UCSD-AML1 (cell line): ENCODE measurements around the gene ADAMTSL4.
A peak's percentile ranks its signal among the peaks of the same experiment; 100 is the strongest.
"Not testable (repeated sequence)": the region's sequence is repeated elsewhere in the genome, so short reads cannot be mapped to it uniquely, and the experiment has no call there.

Experiments
- DNase-seq: peaks from one replicate; lab custom pipeline; 2025; ENCODE audit not compliant: unreplicated experiment; lab: John Stamatoyannopoulos, UW

The ADAMTSL4 gene

GRCh38 chr1:150566589-150567340 is 17.6 kb downstream of the ADAMTSL4 start:
- DNase-seq = no peak

GRCh38 chr1:150567341-150567716 is 18.1 kb downstream of the ADAMTSL4 start:
- peak; percentile 31 for DNase-seq

DNA sequence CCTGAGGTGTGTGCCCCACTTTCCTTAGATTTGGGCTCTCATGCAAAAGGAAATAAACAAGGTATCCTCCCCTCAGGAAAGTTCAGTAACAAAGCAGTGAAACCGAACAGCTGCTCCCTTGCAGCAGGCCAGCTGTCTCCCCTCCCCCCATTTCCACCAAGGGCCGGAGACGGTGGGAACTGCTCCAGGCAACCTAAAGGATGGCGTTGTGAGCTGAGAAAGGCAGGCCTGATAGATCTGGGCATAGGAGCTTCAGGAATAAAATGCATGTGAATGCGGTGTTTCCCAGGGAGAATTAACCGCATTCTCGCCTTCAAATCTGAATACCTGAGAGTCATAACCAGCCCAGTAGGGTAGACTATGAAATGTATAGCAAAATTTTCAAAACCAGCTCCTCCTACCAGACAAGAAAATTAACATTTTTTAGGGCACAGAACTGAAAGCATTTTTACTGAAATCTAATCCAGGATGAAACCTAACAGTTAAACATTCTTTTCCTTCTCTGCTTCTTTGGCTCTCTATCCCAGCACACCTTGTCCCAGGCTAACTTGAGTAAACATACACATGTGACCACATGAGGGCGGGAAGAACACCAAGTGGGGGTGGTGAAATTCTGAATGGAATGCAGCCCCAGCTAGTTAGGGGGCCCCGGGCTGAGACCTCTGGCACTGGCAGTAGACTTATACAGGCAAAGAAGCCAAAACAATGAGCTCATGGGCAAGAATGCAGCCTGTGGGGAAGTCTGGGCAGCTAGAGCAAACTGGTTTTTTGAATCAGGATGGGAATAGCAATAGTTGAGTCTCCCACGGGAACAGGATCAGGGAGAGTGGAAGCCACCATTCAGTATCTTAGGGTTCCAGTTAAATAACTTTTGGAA is 18.7 kb downstream of the ADAMTSL4 start:
- peak; percentile 40 for DNase-seq

DNA sequence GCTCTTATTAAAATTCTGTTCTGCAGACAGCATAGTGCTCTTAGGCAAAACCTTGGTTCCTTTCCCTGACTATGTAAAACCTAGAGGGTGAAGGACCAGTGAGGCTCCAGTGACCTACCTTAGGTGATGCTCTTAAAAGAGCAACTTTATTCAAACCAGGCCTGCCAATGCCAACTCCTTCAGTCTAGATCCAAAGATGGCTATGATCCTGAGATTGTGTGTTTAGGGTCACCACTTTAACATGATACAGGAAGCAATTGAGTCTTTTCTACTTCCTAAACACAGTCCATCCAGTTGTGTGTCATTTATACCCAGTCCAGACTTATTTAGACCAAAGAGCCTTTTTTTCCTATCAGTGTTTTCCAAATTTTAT is 19.4 kb downstream of the ADAMTSL4 start:
- DNase-seq = no peak

DNA sequence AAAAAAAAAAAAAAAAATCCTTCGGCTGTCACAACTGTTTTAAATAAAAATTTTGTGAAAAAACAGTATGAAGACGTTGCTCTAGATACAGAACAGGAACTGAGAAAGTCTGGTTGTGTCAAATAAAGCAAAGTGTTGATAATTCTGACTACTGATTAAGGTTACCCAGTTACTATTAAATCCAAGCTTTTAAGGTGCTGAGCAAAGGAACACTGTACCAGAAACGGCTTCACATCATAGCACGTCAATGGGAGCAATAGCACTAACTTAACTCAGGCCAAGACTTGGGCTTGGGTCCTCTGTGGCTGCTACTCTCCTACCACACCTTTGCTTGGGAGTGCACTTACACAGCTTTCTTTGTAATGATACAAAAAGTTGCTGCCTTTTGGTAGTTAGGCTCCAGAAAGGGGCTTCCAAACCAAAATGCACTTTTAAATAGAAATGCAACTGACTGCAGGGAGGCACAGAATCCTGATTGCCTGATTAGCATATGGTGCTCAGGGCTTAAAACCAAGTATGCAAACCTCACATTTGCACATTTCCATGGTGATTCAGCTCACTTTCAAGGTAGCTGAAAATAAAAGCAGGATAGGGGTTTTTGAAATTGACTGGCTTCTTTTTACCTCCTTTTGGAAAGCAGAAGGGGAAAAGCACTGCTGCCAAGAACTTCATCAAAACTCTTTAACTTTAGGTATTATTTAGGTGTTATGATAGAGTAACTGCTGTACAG is 23.9 kb downstream of the ADAMTSL4 start:
- DNase-seq = no peak

- not testable (repeated sequence) for DNase-seq
Observed at GRCh38 chr1:150573648-150574071, 24.5 kb downstream of the ADAMTSL4 start.

- no peak for DNase-seq
Observed at GRCh38 chr1:150574260-150575071, 25.3 kb downstream of the ADAMTSL4 start.

DNA sequence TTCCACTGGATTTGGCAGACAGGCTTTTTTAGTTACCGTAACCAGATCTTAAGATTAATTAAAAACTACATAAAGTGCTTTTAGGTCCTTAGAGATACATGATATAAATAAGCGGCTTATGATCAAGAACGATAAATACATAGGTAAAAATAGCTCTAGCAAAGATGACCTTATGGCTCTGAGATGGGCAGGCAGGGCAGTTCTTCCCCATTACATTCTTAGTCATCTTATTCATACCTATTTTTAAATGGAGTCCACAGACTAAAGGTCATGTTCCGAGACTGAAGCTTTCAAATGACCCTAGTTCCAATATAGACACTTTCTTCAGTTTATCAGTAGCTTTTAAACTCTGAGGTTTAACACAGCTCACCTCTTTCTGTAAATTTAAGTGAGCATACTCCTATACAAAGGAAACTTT is 25.9 kb downstream of the ADAMTSL4 start:
- DNase-seq = no peak

DNA sequence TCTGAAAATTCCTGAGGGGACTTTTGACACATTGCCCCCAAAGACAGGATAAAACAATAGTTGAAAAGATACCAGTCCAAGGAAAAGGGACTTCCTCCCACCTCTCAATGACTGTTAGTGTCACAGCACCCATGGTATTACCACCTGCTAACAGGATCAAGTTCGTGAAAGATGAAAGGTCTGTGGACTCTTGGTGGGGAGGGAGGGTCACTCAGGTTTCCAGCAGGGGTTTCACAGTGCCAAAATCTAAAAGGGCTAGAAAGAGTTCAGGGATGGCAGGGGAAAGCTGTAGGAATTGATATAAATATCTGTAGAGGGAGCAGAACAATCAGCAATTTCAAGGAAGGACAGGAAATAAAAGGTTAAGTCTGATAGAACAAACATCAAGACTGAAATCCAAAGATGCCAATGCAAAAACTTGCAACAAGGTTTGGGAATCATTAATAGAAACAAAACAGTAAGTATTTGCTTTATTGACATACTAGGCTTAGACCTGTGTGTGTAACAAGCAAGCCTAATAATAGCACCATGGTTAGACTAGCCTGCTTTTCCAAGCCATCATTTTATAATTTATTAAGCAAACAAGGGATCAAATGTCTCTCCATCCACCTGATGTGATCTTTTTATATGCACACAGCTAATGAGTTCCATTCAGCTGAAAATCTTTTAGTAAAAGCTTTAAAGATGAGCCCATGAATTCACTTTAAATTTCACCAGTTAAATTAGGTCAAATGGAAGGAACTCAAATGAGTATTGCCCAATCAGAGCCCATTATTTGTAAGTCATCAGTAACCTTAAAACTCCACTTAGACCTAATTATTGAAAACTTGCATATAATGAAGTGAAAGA is 26.5 kb downstream of the ADAMTSL4 start:
- DNase-seq = no peak

- no peak for DNase-seq
Observed at GRCh38 chr1:150576367-150576711, 27.1 kb downstream of the ADAMTSL4 start.

DNA sequence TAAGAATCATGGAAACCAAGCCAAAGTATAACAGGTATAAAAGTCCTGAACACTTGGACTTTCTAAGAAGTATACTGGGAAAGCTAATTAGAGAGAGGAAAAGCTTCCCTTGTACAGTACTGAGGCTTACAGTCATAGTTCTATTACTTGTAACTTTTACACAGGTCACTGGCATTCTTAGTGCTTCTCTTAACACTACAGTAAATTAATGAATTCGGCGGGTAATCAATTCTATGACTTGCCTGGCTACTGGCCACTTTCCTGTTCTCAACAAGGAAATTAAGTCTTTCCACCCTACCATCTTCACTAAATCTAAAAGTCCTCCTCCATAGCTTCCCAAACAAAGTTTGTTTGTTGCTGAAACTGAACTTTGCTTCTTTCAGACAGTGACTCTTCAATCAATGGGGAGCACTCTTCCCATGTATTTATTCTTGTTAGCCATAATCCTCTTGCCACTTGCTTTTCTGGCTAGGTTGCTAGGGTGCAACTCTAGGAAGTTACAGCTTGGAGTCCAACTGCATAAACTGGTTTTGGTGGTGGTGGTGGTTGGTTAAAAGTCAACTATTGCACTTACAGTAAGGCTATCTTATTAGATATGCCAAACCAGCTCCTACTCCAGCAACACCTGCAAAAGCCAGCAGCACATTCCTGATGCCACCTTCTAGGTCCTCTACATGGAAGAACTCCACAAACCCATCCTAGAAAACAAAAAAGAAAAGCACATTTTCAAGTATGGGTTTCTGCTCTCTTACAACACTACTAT is 27.8 kb downstream of the ADAMTSL4 start:
- no peak for DNase-seq

GRCh38 chr1:150577557-150578271 is 28.5 kb downstream of the ADAMTSL4 start:
- DNase-seq = no peak

- peak; percentile 47 for DNase-seq
Observed at GRCh38 chr1:150578272-150579109, 29.3 kb downstream of the ADAMTSL4 start.

GRCh38 chr1:150579110-150579944 is 30.1 kb downstream of the ADAMTSL4 start, which contains the start of gene MCL1:
MCL1 (minus strand) TSS chr1:150579610; CDS start chr1:150579530, 80 bp downstream.
- peak; percentile 94 for DNase-seq

DNA sequence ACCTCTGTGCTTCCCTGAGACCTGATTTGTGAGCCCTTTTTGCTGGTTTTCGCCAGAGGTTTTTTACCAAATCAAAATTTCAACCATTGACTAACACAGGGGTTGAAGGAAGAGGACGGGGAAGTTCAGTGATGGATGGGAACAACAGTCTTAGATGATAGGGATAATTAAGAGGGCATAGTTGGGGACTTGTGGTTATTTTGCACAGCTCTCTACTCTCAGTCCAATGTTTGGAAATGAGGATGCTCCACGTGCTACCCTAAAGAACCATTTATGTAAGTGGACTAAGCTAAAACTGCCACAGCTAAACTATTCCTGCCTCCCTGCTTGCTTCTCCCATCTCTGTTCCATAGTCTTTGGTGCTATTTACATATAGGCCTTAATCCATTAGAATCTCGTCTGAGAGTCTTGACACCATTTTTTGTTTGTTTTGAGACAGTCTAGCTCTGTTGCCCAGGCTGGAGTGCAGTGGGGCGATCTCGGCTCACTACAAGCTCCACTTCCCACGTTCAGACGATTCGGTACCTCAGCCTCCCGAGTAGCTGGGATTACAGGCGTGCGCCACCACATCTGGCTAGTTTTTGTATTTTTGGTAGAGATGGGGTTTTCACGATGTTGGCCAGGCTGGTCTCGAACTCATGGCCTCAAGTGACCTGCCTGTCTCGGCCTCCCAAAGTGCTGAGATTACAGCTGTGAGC is 30.9 kb downstream of the ADAMTSL4 start:
- DNase-seq = no peak

DNA sequence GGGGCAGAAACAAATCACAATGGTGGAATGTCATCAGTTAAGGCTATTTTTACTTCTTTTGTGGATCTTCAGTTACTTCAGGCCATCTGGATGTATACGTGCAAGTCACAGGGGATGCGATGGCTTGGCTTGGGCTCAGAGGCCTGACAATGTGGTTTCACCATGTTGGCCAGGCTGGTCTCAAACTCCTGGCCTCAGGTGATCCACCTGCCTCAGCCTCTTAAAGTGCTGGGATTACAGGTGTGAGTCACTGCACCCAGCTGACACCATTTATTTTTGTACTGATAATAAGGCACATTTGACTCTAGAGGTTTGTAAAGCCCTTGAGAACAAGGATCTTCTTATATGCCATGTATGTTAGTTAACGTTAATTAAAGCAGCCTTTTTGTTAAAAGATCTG is 31.8 kb downstream of the ADAMTSL4 start:
- DNase-seq = not testable (repeated sequence)
